GM19043 (cell line): Measurements from ENCODE around the gene NAT9.

ENCODE experiments used
- ATAC-seq: cut with Tn5 transposase; IDR thresholded peaks from one replicate; pipeline ENCODE4 v1.9.1; 2021; ENCODE audit warnings: low read depth; ENCODE audit not compliant: unreplicated experiment

NAT9 gene, protein sequence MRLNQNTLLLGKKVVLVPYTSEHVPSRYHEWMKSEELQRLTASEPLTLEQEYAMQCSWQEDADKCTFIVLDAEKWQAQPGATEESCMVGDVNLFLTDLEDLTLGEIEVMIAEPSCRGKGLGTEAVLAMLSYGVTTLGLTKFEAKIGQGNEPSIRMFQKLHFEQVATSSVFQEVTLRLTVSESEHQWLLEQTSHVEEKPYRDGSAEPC

DNA sequence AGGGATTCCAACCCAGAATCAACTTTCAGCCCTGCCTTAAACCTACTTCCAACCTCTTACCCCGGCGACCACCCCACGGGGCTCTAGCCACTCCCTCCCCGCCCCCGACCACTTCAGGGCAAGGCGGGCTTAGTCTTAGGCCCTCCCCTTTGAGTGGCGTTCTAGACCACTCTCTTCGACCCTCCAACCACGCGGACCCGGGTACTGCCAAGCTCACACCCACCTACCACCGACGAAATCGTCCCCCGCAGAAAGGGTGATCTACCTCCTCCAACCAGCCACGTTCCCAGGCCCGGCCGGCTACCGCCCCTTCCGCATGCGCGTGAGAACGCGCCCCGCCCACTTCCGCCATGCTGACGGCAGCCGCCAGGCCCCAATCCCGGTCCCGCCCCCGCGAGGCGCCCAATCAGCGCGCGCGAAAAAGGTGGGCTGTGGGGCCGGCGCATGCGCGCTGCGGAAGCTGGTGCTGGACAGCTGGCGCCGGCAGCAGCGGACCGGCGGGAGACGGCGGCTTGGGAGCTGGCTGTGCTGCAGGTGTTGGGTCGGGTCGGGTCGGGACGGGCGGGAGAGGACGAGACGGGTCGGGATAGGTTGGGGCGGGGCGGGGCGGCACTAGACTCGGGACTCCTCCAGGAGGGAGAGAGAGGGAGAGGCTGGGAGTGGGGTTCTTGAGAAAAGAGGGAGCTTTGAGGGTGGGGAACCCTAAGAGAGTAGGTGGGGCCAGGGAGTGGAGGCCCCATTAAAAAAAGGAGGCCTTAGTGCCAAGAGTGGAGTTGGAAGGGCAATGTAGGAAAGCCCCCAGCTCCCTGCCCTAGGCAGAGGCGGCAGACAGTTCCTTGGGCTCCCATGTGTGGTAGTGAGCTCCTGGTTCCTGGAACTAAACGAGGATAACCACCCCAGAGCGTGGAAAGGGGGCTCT, at the start of gene NAT9:
TSS of gene NAT9 (minus strand) at position 302 of the 919 bp plus-strand sequence. CDS start 647 bp downstream, outside the sequence.
- ATAC-seq, result peak; percentile 69

DNA sequence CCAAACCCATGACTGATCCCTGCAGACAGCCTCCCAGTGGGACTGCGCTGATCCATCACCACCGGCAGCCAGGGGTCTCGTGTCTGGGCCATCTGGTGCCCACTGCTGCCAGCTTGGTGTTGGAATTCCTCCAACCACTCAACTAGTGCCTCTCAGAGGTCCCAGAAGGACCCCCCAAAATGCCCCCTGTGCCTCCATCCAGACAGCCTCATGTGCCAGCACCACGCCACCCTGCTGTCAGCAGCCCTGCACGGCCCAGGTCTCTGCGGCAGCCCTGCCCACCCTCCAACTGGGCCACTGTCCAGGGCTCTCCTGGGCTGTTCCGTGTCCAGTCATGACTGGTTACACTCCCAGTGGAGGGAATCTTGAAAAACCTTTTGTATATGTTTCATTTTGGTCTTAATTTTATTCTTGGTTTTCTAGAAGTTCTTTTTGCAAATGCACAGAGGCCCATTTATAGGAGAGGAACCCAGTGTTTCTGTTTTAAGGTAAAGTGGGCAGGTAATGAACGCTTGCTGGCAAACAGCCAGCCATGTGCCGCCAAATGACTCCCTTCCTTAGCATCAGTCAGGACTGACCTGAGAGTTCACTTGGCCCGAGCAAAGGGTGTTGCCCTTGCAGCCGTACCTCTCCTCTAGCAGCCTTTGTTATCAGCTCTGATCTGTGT, 48.9 kb upstream of the NAT9 start:
- no peak for ATAC-seq

DNA sequence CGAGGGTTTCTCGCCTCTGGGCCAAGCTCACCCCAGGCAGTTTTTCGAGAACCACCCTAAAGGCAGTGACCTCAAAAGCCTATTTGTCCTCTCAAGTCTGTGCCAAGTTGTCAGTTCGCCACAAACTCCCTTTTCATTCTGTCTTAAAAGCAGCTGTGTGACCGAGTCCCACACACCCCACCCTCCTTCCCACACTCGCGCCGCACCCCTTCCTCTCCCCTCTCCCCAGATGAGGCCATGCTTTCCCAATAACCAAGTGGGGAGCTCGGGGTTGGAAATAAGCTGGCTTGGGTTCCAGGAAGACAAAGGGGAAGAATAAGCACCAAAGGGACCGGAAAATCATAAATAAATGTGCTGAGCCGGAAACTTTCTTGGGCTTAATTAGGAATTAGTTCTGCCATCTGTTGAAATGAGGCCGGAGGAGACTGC, 46.8 kb upstream of the NAT9 start:
- ATAC-seq, result no peak

DNA sequence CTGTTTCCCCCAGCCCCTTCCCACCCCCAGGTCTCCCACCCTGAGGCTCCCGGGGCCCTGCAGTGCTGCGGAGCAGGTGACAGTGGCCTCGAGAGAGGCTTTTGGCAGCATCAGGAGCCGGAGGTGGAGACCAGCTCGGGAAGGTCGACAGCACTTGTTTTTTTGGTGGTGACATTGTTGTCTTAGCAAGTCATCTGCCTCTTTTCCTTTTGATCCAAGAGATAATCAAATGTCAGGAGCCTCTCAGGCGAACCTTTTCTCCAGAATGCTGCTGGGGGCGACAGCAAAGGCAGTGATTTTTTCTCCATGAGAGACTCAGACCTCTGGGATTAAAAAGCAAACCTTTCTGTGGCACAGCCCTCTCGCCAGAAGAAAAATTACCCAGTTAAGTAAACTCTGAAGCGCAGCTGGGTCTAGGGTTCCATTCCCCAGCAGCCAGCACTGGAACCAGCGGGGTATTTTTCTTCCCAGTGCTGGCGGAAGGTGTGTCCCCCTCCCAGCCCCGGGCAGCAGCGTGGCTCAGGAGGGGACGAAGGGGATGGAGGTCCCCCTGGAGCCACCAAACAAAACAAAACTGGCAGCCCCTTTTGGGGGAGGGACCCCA, 46.3 kb upstream of the NAT9 start:
- ATAC-seq, result no peak

DNA sequence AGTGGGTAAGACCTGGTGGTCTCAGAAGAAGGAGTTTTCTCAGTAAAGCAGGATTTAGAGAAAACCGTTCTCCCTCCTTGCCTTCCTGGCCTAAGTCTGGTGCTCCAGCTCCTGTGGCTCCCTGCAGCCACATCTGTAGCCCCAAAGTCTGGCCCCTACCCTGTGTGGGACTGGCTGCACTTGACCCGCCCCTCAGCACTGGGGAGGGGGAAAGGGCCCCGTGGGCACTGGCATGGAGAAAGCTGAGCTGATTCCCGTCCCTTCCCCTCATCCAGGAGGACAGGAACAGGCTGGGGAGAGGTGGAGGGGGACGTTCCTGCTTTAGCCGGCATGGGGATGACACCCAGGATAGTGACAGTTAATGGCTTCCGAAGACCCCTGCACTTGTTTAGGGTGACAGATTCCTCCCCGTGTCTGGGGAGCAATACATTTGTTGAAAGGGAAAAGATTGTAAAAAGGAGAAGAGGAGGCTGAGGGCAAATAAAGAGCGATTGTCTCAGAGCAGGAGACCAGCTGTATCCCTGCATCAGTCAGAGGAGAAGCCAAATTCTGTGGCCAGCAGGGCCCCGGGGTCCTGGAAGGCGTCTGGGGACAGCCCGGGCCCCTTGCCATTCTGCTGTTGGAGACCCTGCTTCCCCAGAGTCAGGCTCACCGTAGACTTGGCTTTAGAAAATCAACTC, 45.6 kb upstream of the NAT9 start:
- no peak for ATAC-seq

DNA sequence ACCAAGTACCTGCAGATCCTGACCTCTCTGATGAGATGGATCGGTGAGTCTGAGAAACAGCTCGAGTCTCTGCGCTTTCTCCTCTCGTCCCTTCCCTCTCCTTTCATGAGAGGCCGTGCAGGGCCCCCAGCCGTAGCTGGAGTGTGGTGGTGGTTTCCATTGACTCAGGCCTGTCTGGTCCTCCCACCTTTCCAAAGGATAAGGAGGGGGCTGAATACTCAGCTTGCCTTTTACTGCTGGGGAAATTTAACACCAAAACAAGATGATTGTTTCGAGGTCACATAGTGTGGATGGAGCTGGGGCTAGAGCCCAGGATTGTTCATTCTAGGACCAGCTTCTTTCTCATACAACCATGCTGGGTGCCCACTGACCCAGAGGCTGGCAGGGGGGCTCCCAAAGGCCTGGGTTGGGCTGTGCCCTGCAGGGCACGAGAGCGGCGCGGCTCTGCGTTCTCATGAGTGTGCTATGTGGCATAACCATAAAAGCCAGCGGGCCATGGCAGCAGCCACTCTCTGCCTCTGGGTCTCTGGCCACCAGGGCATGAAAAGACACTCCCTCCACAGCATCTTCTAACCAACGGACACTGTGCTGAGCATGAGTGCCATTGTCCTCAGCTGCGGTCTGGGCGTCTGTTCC, 43.8 kb upstream of the NAT9 start:
- ATAC-seq, result no peak

DNA sequence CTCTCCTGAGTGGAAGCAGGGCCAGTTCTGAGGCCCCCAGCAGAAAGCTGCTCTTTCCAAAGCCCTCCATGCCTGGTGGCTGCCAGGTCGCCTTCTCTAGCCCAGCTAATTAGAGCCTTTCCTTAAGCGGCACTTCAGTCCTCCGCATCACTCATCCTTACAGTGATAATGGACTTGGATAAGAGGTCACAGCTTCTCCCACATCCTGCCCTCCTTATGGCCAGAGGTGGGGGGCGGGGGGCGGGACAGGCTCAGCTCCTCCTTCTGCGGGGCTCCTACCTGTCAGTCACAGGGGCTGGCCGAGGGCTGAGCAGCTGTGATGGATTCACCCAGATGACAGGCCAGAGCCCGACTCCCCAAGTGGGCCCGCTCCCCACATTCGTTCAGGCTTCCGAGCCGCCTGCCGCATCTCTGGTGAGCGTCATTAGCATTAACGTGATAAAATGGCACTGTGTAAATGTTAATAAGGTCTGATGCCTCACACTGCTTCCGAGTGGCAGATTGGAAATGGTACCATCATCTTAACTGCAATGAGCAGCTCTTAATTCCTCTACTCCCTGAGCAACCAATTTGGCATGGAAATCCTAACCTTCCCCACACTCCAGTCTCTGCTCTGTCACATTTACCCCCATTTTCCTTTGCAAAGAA, 42.3 kb upstream of the NAT9 start:
- ATAC-seq, result no peak

DNA sequence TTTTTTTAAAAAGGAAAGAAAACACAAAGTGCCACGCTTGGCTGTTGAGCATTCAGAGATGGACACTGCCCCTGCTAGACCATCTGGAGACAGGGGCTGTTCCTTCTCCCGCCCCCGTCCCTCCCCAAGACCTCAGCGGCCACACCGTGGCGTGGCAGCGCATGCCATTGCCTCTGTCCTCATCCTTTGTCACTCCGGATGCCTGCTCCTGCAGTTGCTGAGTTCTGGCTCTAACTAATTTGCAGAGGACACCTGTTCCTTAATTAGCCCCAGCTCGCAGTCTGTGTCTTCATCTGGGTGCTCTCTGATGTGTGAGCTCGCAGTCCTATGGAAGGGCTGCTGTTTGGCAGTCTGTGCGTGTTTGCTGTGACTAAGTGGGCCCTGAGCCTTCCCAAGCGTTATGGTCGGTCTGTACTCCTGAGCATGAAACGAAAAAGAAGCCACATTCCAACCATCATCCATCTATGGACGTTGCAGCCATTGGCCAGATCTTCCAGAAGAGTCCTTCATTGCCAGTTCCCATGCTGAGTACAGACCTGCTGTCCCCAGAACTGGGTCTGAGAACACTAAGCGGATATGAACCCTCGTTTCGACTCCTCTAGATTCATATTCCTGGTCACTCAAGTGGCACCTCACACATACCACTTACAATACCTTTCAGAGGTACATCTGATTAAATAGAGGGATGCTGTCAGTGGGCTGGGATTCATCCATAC, 40.9 kb upstream of the NAT9 start:
- ATAC-seq, result no peak

DNA sequence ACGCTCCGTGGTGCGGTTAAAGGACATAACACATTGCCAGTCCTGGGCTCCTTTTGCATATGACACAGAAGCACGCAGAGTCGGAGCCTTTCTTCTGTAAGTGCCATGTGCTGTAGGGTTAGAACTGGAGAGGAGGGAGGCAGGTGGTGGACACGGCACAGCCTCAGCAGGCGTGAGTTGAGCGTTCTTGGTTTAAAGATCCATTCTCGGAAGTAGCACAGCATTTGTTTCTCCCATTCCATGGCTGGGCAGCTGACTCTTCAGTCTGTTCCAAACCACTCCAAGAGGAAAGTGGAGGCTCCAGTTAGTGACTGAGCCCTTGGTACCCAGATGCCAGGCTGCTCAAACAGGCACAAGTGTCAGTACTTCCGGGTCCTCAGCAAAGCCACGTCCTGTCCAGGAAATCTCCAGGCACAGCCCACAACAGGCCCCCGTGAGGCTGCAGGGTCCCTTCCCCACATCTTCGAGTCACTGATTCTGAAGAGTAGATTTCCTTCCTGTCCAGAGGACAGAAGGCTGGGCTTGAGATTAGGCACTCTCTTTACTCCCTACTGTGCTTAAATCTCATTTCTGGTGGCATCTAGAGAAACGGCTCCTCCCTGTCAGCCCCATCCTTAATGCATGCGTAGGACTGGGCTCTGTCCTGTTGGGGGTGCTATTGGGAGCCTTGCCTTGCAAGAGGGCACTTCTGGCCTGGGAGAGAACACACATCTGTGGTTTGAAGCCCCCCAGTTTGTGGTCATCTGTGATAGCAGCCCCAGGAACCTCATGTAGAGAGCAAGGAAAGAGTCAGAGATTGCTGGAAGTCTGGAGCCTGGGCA, 39.6 kb upstream of the NAT9 start:
- ATAC-seq, result no peak

DNA sequence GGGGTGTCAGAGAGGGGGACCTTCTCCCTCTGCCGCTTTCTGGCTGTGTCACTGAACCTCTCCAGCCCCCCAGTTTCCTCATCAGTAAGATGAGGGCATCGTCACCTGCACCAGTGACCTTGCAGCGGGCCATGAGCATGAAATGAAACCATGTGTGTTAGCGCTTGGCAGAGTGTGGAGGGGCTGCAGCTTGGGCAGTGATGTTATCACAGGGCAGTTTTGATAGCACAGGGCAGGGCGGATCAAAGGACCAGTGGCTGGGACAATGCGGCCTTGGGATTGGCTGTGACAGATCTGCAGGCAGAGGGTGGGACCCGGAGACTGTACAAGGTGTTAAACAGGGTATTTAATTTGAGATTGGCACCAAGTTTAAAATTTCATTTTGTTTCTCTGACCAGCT, 38.9 kb upstream of the NAT9 start:
- no peak for ATAC-seq

DNA sequence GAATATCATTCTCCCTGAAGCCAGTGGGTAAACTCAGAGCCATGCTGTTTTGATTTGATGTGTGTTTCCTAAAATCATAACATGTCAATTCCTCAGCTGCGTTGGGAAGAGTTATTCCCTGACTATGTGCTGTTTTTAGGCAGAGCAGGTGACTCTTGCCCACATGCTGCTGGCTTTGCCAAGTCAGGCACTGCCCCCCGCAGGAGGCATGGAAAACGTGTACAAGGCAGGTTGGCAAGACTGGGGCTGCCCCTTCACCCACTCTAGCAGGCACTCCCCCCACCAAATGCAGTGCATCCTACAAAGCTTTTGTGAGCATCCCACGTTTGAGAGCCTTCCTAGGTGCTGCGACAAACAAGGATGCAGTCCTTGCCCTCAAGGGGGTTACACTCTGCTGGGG, 38.3 kb upstream of the NAT9 start:
- ATAC-seq, result no peak

DNA sequence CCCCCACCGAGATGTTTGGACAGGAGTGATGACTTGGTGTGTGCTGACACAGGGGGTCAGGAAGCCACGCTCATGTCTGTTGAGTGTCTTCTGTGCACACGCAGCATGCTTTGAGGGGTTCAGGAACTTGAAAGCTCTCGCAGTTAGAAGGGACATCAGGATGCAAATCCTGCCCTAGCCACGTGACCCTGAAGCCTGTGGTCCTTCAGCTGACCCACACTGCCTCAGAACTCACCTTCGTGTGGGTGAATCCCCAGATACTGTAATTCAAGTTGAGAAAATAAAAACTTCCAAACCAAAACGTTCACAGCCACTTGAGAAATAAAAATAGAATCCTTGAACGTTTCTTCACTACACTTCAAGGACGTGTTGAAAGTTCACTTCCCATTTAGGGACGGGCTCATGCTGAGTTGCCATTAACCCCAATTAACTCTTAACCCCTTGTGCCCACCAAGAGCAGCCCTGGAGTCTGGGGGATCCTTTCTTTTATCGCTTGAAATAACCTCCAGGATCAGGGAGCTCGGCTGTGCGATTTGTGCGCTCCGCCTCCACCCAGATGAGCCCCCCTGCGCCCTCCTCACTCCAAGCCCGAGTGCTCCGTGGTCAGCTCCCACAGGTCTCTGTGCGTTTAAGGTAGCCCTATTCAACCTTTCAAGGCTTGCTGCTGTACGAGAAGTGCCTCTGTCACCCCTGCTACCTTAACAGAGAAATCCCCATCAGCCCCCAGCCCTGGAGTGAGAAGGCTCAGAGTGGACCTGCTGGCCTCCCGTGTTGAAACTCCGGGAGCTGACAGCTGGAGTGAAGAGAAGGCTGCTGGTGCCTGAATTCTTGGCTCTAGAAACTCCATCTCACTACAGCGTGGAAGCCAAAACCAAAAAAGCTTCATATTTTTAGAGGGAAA, 36.2 kb upstream of the NAT9 start:
- ATAC-seq, result no peak

DNA sequence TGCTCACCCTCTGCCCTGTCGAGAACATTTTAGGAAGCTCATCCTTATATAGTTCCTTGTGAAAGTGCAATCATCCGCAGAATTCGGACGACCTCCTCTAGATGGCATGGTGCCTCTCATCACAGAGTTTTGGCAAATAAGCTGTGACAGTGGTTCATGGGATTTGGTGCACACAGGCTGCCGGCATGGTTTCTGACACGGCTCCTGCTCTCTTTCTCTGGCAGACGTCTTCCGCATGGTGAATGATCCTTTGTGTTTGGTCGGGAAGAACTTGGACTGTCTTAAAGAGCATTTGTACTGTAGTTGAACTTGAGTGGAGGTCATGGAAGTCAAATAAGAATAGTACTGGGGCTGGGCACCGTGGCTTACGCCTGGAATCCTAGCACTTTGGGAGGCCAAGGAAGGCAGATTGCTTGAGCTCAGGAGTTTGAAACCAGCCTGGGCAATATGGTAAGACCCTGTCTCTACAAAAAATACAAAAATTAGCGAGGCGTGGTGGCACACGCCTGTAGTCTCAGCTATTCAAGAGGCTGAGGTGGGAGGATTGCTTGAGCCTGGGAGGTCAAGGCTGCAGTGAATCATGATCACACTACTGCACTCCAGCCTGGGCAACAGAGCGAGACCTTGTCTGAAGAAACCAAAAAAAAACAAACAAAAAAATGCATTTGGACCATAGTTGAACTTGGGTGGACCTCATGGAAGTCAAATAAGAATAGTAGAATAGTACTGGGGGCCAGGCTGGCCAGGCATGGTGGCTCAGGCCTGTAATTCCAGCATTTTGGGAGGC, 34.7 kb upstream of the NAT9 start:
- ATAC-seq, result no peak

DNA sequence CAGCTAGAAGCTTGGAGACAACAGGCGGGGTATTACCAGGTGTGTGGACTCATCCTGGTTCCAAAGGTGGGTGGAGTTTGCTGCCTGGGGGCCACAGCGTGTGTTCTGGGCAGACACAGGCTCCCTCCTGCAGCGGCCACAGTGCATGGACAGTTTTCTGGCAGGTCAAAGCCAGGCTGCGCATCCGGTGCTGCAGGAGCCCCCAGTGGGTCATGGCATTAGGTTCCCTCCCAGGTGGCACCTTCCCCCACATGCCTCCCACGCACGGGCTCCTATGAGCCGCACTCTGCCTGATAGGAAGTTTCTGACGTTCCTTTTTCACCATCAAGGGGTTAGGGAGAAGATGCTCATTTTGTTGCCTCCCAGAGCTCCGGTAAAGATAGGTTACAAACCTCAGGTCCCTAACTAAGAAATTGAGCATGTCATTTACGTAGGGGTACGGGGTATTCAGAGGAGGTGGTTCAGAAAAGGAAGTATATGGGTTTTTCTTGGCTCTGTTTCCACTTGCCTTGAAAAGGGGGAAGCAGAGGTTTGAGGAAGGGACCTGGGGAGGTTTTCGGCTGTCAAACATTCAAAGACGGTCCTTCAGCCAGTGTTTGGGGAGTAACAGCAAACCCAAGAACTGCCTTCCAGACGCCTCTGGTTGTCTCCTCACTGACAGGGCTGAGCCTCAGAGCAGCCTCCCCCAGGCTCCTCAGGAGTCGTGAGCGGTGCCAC, 32.7 kb upstream of the NAT9 start:
- no peak for ATAC-seq

DNA sequence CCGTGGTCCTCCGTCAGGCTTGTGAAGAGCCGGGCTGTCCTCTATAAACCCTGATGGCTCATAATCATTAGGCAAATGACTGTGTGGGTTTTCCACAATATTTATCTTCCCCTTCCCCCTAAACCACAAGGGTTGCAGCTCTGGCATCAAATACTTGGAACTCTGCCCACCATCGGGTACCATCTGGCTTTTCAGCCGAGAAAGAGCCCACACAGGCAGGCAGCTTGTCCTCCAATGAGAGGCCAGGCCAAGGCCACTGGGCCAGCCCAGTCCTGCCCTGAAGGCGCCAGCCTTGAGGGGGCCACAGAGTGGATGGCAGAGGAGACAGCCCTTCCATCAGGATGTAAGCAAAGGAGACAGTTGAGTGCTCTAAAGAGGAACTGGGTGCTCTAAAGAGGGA, 31.8 kb upstream of the NAT9 start:
- ATAC-seq, result no peak

DNA sequence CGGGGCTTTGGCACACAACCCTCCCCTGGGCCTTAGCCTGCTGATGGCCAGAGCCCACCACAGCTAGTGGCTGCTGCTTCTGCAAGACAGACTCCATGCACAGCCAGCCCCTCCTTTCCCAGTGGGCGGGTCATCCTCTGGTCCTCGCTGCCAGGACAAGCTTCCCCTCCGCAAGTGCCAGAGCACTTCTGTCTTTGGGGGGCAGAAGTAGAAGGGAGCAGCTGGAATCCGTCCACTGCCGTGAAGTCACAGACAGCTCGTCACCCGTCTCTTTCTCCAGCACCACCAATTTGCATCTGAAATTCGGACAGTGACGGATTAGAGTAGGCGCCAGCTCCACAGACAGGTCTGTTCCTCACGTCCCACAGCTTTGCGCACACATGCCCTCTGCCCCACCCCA, 31.3 kb upstream of the NAT9 start:
- no peak for ATAC-seq
